HepG2 (cell line): ENCODE results near the gene SLCO3A1. TPM values are rescaled to one million over a fixed set of nuclear protein-coding genes. Genes with fewer than 3 reads are reported as not detected.

ENCODE experiments used
- ATAC-seq: fragments of 200-7000 bp; cut with Tn5 transposase; 3 replicates; pipeline ENCODE4 v1.9.1; 2020; ENCODE audit warnings: mild to moderate bottlenecking, moderate library complexity
- BruUV-seq: library from RNA; stranded (reverse); fragments of 400-500 nt; replicated peaks from 2 replicates; lab custom pipeline; 2021; lab: Mats Ljungman, UMichigan
- CTCF ChIA-PET: fragments of 300-600 bp; formaldehyde crosslinking; extraction: SDS; loops from one replicate; lab custom pipeline; 2021; ENCODE audit warnings: low total read pairs, inconsistent platforms, low intra/inter-chr PET ratio; lab: Yijun Ruan, JAX
- POLR2A ChIA-PET: fragments of 350-600 bp; sonication (Branson Sonifier 250); formaldehyde crosslinking; loops from one replicate; lab custom pipeline; 2020; ENCODE audit warnings: antibody characterized with exemption, inconsistent platforms; lab: Yijun Ruan, JAX
- DNase-seq: peaks from one replicate; pipeline ENCODE4 v3.0.0-alpha.2; 2015; ENCODE audit warnings: low spot score
- FAIRE-seq: peaks from 3 replicates; lab custom pipeline; 2011; peaks lifted over from hg19 to GRCh38; lab: Jason Lieb, UNC
- H2AFZ ChIP-seq: one replicate; pipeline ENCODE4 v1.6.1; 2011; ENCODE audit warnings: low read length, inconsistent platforms
- H3K27ac ChIP-seq: fragments of 300-600 bp; 3 replicates; pipeline ENCODE4 v1.8.0; 2011; ENCODE audit warnings: mixed run types, mild to moderate bottlenecking, mixed read lengths, low read length, inconsistent platforms; ENCODE audit not compliant: insufficient read depth; ENCODE audit errors: extremely low read length
- H3K27me3 ChIP-seq, 2 experiments: fragments of 200-600 bp in 1 of 2; 2 replicates in 1 of 2; 3 replicates in 1 of 2; pipeline versions ENCODE4 v1.6.0 to v1.8.0; 2011; ENCODE audit warnings: low read length in 2 of 2, mild to moderate bottlenecking in 2 of 2, moderate library complexity in 2 of 2, inconsistent platforms in 1 of 2; ENCODE audit not compliant: insufficient read depth in 2 of 2, control insufficient read depth in 1 of 2
- H3K36me3 ChIP-seq, 2 experiments: fragments of 200-600 bp in 1 of 2; replicated peaks in 1 of 2; 2 replicates in 1 of 2; 3 replicates in 1 of 2; pipeline versions ENCODE4 v1.5.1 to v1.8.0; 2011; ENCODE audit warnings: low read length in 2 of 2, inconsistent platforms in 1 of 2; ENCODE audit not compliant: insufficient read depth in 2 of 2, control insufficient read depth in 1 of 2
- H3K4me1 ChIP-seq: 2 replicates; pipeline ENCODE4 v1.5.1; 2012; ENCODE audit warnings: low read length, inconsistent platforms; ENCODE audit not compliant: insufficient read depth
- H3K4me2 ChIP-seq: 2 replicates; pipeline ENCODE4 v1.6.0; 2011; ENCODE audit warnings: low read depth, low read length, inconsistent platforms
- H3K4me3 ChIP-seq, 3 experiments: fragments of 200-600 bp in 1 of 3; sonication (generic), shearing (Covaris generic) in 1 of 3; replicated peaks in 1 of 3; 2 replicates each; pipeline ENCODE4 v1.5.1; 2011 to 2016; ENCODE audit warnings: low read length in 3 of 3, inconsistent platforms in 2 of 3, low read depth in 2 of 3, mild to moderate bottlenecking in 2 of 3, control low read depth in 1 of 3, mixed read lengths in 1 of 3; ENCODE audit not compliant: insufficient read depth in 1 of 3
- H3K79me2 ChIP-seq: one replicate; pipeline ENCODE4 v1.6.1; 2011; ENCODE audit warnings: low read length, inconsistent platforms; ENCODE audit not compliant: insufficient read depth
- H3K9ac ChIP-seq: 2 replicates; pipeline ENCODE4 v1.6.0; 2011; ENCODE audit warnings: mild to moderate bottlenecking, low read depth, low read length, inconsistent platforms; ENCODE audit not compliant: insufficient read depth
- H3K9me3 ChIP-seq: 2 replicates; pipeline ENCODE4 v1.5.1; 2012; ENCODE audit warnings: mild to moderate bottlenecking, low read length
- H4K20me1 ChIP-seq: 2 replicates; pipeline ENCODE4 v1.6.0; 2011; ENCODE audit warnings: inconsistent platforms, mild to moderate bottlenecking, low read length, moderate library complexity; ENCODE audit not compliant: insufficient read depth
- ARID3A ChIP-seq: IDR thresholded peaks from 2 replicates; pipeline ENCODE4 v1.6.1; 2012; ENCODE audit warnings: low read depth, low read length, improper control_type of control experiment
- ARNT2 ChIP-seq: sonication (generic); formaldehyde crosslinking; IDR thresholded peaks from 2 replicates; pipeline ENCODE4 v1.8.0; 2022; ENCODE audit warnings: mild to moderate bottlenecking, low read depth, missing genetic modification reagents, moderate library complexity
- CENPBD1 ChIP-seq: sonication (generic); formaldehyde crosslinking; IDR thresholded peaks from 2 replicates; pipeline ENCODE4 v1.8.0; 2022; ENCODE audit warnings: missing genetic modification reagents, low read depth, mild to moderate bottlenecking, borderline replicate concordance
- MAFG ChIP-seq: sonication (generic); formaldehyde crosslinking; IDR thresholded peaks from 2 replicates; pipeline ENCODE4 v1.5.1; 2020; ENCODE audit warnings: mild to moderate bottlenecking, missing genetic modification reagents
- NAIF1 ChIP-seq: sonication (generic); formaldehyde crosslinking; IDR thresholded peaks from 2 replicates; pipeline ENCODE4 v1.5.0; 2020; ENCODE audit warnings: mild to moderate bottlenecking, missing genetic modification reagents, borderline replicate concordance
- NR3C1 ChIP-seq: sonication (generic); formaldehyde crosslinking; IDR thresholded peaks from 2 replicates; pipeline ENCODE4 v1.4.0; 2020; ENCODE audit warnings: missing genetic modification reagents
- SKI ChIP-seq: fragments of 450-650 bp; IDR thresholded peaks from one replicate; pipeline ENCODE4 v1.6.1; 2018; ENCODE audit warnings: mild to moderate bottlenecking; ENCODE audit not compliant: partially characterized antibody
- SMAD3 ChIP-seq: sonication (generic); formaldehyde crosslinking; IDR thresholded peaks from 2 replicates; pipeline ENCODE4 v1.4.0; 2020; ENCODE audit warnings: missing genetic modification reagents
- ZNF362 ChIP-seq: sonication (generic); formaldehyde crosslinking; IDR thresholded peaks from 2 replicates; pipeline ENCODE4 v1.4.0; 2020; ENCODE audit warnings: missing genetic modification reagents, mild to moderate bottlenecking, borderline replicate concordance
- ZNF432 ChIP-seq: sonication (generic); formaldehyde crosslinking; IDR thresholded peaks from 2 replicates; pipeline ENCODE4 v1.5.0; 2020; ENCODE audit warnings: missing genetic modification reagents, mild to moderate bottlenecking, borderline replicate concordance
- ZNF781 ChIP-seq: sonication (generic); formaldehyde crosslinking; IDR thresholded peaks from 2 replicates; pipeline ENCODE4 v1.5.1; 2020; ENCODE audit warnings: borderline replicate concordance, mild to moderate bottlenecking, missing genetic modification reagents; ENCODE audit errors: not compliant biosample characterization
- ZNF784 ChIP-seq: sonication (generic); formaldehyde crosslinking; IDR thresholded peaks from 2 replicates; pipeline ENCODE4 v1.5.1; 2020; ENCODE audit warnings: missing genetic modification reagents, mild to moderate bottlenecking, borderline replicate concordance
- WGBS: methylation state at CpG from one replicate; pipeline ENCODE4 v1.1.6; 2017; ENCODE audit warnings: low lambda C conversion rate; 5-methylcytosine and 5-hydroxymethylcytosine counted together
- in situ Hi-C: cut with HindIII; loops from 2 replicates; pipeline ENCODE4 v1.10.0; 2017; ENCODE audit warnings: low pct_unique_long_range_greater_than_20kb; ENCODE audit not compliant: extremely low pct_ligation_motif_present
- intact Hi-C: fragments of 100-400 bp; cut with micrococcal nuclease; formaldehyde crosslinking; loops from one replicate; pipeline ENCODE4 v1.10.0; 2022; ENCODE audit not compliant: unreplicated experiment
- polyA plus RNA-seq, 8 experiments: library from polyadenylated mRNA; depleted of rRNA in 3 of 8; stranded (reverse) in 7 of 8; unstranded in 1 of 8; fragments of >200 nt; fragmentation: Illumina TruSeq in 4 of 8; extraction: Trizol in 4 of 8; gene quantifications; 2 replicates each; pipeline versions ENCODE4 v1.2.1 to v1.2.3, GENCODE V29; 2011 to 2016; ENCODE audit warnings: low read depth in 4 of 8, missing spikeins in 1 of 8, mixed read lengths in 1 of 8; ENCODE audit not compliant: insufficient read depth in 1 of 8
- total RNA-seq, 5 experiments: library from RNA; depleted of rRNA; stranded (reverse); fragments of >200 nt; fragmentation: Illumina TruSeq; extraction: Trizol; gene quantifications; 2 replicates each; pipeline ENCODE4 v1.2.3, GENCODE V29; 2016; ENCODE audit warnings: low read depth in 1 of 5

SLCO3A1 gene
- total and polyA plus RNA-seq, 2 of the 13 experiments (the other 11 are each of a cell fraction or from before 2014, with no cell fraction given): 0.02 TPM; not detected in 1

- no peak for FAIRE-seq
- no TSS peak for BruUV-seq
- H3K4me3 ChIP-seq: no peak overlapping the region
- peaks cover 0 to 23% of the 10 kb centered on the region in 2 experiments; a peak in 2 of 5 replicates for H3K27me3 ChIP-seq
- no peak overlapping the region for H3K27ac ChIP-seq
- no peaks in the 10 kb centered on the region for H4K20me1 ChIP-seq
- no peaks in the 10 kb centered on the region for H3K79me2 ChIP-seq
- ChIA-PET CTCF (no interaction called here), POLR2A (no interaction called here)
- no peak overlapping the region for H3K9ac ChIP-seq
- no peak overlapping the region for H3K4me2 ChIP-seq
- H2AFZ ChIP-seq: no peak overlapping the region
- TF ChIP-seq ZNF432 (CRISPR knock-in tag) (no peak), CENPBD1 (CRISPR knock-in tag) (no peak), NR3C1 (CRISPR knock-in tag) (no peak), ZNF362 (CRISPR knock-in tag) (no peak), MAFG (no peak), SMAD3 (CRISPR knock-in tag) (no peak)
- H3K36me3 ChIP-seq: no peaks in the 10 kb centered on the region
- in situ Hi-C loops: no loop called here
- no peak for DNase-seq
- intact Hi-C loops: no loop called here
- no peaks in the 10 kb centered on the region for H3K4me1 ChIP-seq
- ATAC-seq: no peak
- WGBS: 0% methylated on average over 5 of the region's 5 CpGs
- no peaks in the 10 kb centered on the region for H3K9me3 ChIP-seq
These were observed 67.8 kb downstream of the SLCO3A1 start for GRCh38 chr15:91921188-91921842.

- in situ Hi-C loops: no loop called here
- ATAC-seq (no peak), FAIRE-seq (no peak), DNase-seq (no peak)
- Histone ChIP-seq H4K20me1 (no peaks in the 10 kb centered on the region), H3K4me2 (no peak overlapping the region), H3K27ac (no peak overlapping the region), H2AFZ (no peak overlapping the region), H3K27me3 (peaks cover 0 to 27% of the 10 kb centered on the region in 2 experiments; a peak in 2 of 5 replicates), H3K9ac (no peak overlapping the region), H3K4me1 (no peaks in the 10 kb centered on the region), H3K4me3 (no peak overlapping the region), H3K79me2 (no peaks in the 10 kb centered on the region), H3K36me3 (no peaks in the 10 kb centered on the region), H3K9me3 (no peaks in the 10 kb centered on the region)
- POLR2A ChIA-PET: no interaction called here
- BruUV-seq: no TSS peak
- WGBS: 25% methylated on average over 12 of the region's 12 CpGs
- CTCF ChIA-PET: no interaction called here
- intact Hi-C loops: no loop called here
- TF ChIP-seq ZNF781 (CRISPR knock-in tag) (no peak), NAIF1 (CRISPR knock-in tag) (no peak), ARNT2 (CRISPR knock-in tag) (no peak), ARID3A (no peak), SKI (no peak), ZNF784 (CRISPR knock-in tag) (no peak)
These were observed 68.3 kb downstream of the SLCO3A1 start for GRCh38 chr15:91921843-91922198.
